Measurements from ENCODE around the gene LINC01488.

GRCh38 chr11:69509381-69509780, 27.9 kb downstream of the LINC01488 start:
- TF ChIP-seq CTCF (conservative IDR thresholded peaks at IDR 0.05) (no peak), EZH2 (IDR thresholded peaks at IDR 0.05; ENCODE audit: low read depth) (no peak)

All from PC-9 (cell line).